Measurements from ENCODE around the gene CYP3A4. TPM values are rescaled to one million over a fixed set of nuclear protein-coding genes. Genes with fewer than 3 reads are reported as not detected.

CYP3A4 gene
- total and polyA plus RNA-seq, 12 donors: 0.14 to 34.6 (median 1.00) TPM

DNA sequence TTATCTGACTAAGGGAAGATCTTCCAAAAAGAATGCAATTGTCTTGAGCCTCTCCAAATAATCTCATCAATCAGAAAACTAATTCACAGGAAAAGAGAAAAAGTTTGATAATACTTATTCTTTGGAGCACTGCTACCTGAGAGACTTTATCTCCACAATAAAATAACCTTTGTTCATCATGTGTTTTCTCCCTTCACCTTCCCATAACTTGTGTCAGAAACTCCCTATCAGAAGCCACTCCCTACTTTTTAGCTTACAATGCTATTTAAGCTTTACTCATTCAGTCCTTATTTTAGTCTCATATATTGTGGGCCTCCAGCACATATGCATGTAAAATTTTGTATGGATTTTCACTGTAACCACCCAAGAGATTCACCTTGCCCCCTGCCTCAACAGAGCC is 44.8 kb upstream of the CYP3A4 start:
- Histone ChIP-seq H3K9me3 (replicated peaks in 1 of 3) (no peaks in the 10 kb centered on the region), H3K4me3 (no peak overlapping the region), H3K27me3 (peaks cover 6% of the 10 kb centered on the region), H3K36me3 (replicated peaks in 1 of 2) (no peaks in the 10 kb centered on the region), H3K4me1 (replicated peaks in 1 of 2) (peaks cover 5 to 18% of the 10 kb centered on the region in 2 donors), H3K27ac (no peak overlapping the region)
- no peak for DNase-seq
- TF ChIP-seq, protein P1, sequence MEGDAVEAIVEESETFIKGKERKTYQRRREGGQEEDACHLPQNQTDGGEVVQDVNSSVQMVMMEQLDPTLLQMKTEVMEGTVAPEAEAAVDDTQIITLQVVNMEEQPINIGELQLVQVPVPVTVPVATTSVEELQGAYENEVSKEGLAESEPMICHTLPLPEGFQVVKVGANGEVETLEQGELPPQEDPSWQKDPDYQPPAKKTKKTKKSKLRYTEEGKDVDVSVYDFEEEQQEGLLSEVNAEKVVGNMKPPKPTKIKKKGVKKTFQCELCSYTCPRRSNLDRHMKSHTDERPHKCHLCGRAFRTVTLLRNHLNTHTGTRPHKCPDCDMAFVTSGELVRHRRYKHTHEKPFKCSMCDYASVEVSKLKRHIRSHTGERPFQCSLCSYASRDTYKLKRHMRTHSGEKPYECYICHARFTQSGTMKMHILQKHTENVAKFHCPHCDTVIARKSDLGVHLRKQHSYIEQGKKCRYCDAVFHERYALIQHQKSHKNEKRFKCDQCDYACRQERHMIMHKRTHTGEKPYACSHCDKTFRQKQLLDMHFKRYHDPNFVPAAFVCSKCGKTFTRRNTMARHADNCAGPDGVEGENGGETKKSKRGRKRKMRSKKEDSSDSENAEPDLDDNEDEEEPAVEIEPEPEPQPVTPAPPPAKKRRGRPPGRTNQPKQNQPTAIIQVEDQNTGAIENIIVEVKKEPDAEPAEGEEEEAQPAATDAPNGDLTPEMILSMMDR (IDR thresholded peaks at IDR 0.05): no peak
- TF ChIP-seq POLR2A (IDR thresholded peaks at IDR 0.05): no peak
- intact Hi-C loops (cut with DNase I): no loop called here

DNA sequence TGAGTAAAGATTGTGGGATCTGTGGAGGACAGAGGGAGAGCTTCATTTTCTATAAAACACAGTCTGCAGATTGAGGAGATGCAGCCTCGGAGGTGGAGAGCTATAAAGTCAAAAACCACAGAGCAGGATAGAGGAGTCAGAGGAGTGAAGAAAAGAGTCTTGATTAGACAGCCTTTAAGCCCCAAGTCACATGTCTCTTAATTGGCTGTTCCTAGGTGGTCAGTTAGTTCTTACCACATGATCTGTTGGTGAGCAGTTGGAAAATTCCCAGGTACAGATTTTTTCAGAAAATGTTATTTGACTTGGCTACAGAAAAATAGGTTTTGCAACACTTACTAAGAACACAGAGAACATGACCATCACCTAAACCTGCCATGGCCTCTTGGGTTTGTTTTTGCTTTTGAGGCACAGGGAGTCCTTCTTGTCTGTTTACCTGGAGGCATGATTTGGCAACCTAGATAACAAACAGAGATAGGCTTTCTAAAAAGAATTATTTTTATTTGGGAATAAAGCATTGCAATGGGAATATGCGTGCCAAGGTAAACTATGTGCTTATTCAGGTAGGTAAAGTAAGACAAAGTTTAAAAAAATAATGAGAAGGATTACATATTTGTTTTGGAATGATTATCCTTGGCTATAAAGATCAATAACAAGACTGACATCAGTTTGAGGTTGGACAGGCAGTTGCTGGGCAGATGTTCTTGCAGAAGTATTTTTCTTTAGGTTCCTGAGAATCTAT is 43.2 kb upstream of the CYP3A4 start:
- intact Hi-C loops (cut with DNase I): no loop called here
- DNase-seq: no peak

DNA sequence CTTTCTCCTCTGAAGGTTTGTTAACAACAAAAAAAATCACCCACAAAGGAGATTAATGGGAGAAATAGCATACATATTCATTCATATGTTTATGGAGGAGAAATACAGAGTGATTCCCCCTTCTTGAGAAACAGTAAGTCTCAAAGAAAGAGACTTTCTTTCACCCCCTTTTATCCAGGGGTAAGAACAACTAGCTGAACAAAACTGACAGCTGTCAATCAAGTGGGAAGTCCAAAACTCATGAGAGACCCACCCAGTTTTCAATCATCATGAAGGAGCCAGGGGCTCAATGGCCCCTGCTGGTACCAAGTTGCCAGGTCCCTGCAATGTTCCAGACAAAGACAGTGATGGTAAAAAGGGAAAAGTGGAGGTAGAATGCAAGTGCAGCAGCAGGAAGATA is 41.9 kb upstream of the CYP3A4 start:
- intact Hi-C loops (cut with DNase I): no loop called here
- no peaks in the 10 kb centered on the region for H3K4me1 ChIP-seq (replicated peaks in 1 of 2)
- no peak overlapping the region for H3K4me3 ChIP-seq
- peaks cover 6% of the 10 kb centered on the region for H3K27me3 ChIP-seq
- H3K27ac ChIP-seq: no peak overlapping the region
- DNase-seq: no peak
- H3K9me3 ChIP-seq (replicated peaks in 1 of 3): no peaks in the 10 kb centered on the region
- TF ChIP-seq POLR2A (IDR thresholded peaks at IDR 0.05): no peak
- TF ChIP-seq, protein P1 (IDR thresholded peaks at IDR 0.05): no peak
- H3K36me3 ChIP-seq (replicated peaks in 1 of 2): no peaks in the 10 kb centered on the region

More for the DNA sequence above, 43.2 kb upstream of the CYP3A4 start:
- Histone ChIP-seq H3K4me1 (replicated peaks in 1 of 2) (peaks cover 0 to 6% of the 10 kb centered on the region in 2 donors), H3K4me3 (no peak overlapping the region), H3K36me3 (replicated peaks in 1 of 2) (no peaks in the 10 kb centered on the region), H3K27ac (no peak overlapping the region), H3K9me3 (replicated peaks in 1 of 3) (no peaks in the 10 kb centered on the region), H3K27me3 (peaks cover 6% of the 10 kb centered on the region)
- 83 to 93% (median 90%) methylated on average over 2 of the region's 2 CpGs for WGBS, 4 donors
- TF ChIP-seq POLR2A (IDR thresholded peaks at IDR 0.05): no peak
- TF ChIP-seq, protein P1 (IDR thresholded peaks at IDR 0.05): no peak

GRCh38 chr7:99825452-99825851 is 41.5 kb upstream of the CYP3A4 start:
- no peak for TF ChIP-seq POLR2A (IDR thresholded peaks at IDR 0.05)
- TF ChIP-seq, protein P1 (IDR thresholded peaks at IDR 0.05): no peak
- no peak for DNase-seq
- no peak overlapping the region for H3K27ac ChIP-seq
- H3K9me3 ChIP-seq (replicated peaks in 1 of 3): no peaks in the 10 kb centered on the region
- H3K27me3 ChIP-seq: peaks cover 6% of the 10 kb centered on the region
- H3K36me3 ChIP-seq (replicated peaks in 1 of 2): no peaks in the 10 kb centered on the region
- WGBS, 4 donors: 83 to 93% (median 85%) methylated on average over 1 of the region's 1 CpG
- no peaks in the 10 kb centered on the region for H3K4me1 ChIP-seq (replicated peaks in 1 of 2)
- intact Hi-C loops (cut with DNase I): no loop called here
- H3K4me3 ChIP-seq: no peak overlapping the region

All from adrenal gland (tissue), 12 donors.